MM.1S (cell line): ENCODE measurements around the gene NTMT1.

ENCODE experiments used
- EZH2 ChIP-seq: fragments of 300-600 bp; sonication (generic); optimal IDR thresholded peaks from 2 replicates; pipeline ENCODE3; 2017; ENCODE audit warnings: low read depth, mild to moderate bottlenecking, antibody characterized with exemption, low read length, mixed read lengths
- EZH2phosphoT487 ChIP-seq: fragments of 300-600 bp; sonication (generic); IDR thresholded peaks from 2 replicates; pipeline ENCODE4 v1.6.1; 2018; ENCODE audit warnings: antibody characterized with exemption, low read length
- TF ChIP-seq, protein P1 (sequence below): fragments of 300-600 bp; sonication (generic); IDR thresholded peaks from 2 replicates; pipeline ENCODE4 v1.5.1; 2016; ENCODE audit warnings: antibody characterized with exemption, low read length, mixed read lengths

DNA sequence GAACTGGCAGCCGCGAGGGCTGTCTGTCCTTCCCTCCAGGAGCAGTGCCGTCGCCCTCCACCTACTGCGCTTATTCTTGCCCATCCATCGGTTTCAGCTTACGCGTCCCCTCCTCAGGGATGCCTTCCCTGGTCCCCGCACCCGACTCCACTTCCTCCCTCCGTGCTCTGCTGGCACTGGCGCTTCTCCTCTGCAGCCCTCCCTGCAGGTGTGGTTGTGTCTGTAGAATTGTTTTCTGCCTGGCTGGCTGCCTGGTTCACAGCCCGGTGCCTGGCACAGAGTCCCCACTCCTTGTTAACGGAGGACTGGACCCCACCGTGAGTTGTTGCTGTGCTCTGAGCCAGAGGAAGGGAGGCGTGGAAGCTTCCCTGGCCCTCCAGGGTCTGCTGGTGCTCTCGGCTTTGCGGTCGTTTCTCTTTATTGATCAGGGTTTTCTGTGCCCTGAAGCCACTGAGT lies 5.7 kb downstream of the NTMT1 start:
- TF ChIP-seq, protein P1, sequence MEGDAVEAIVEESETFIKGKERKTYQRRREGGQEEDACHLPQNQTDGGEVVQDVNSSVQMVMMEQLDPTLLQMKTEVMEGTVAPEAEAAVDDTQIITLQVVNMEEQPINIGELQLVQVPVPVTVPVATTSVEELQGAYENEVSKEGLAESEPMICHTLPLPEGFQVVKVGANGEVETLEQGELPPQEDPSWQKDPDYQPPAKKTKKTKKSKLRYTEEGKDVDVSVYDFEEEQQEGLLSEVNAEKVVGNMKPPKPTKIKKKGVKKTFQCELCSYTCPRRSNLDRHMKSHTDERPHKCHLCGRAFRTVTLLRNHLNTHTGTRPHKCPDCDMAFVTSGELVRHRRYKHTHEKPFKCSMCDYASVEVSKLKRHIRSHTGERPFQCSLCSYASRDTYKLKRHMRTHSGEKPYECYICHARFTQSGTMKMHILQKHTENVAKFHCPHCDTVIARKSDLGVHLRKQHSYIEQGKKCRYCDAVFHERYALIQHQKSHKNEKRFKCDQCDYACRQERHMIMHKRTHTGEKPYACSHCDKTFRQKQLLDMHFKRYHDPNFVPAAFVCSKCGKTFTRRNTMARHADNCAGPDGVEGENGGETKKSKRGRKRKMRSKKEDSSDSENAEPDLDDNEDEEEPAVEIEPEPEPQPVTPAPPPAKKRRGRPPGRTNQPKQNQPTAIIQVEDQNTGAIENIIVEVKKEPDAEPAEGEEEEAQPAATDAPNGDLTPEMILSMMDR = no peak
- TF ChIP-seq EZH2phosphoT487 (no peak), EZH2 (no peak)
